Esophagus squamous epithelium (tissue), 5 donors: ENCODE data around the gene SFMBT1. TPM values are rescaled to one million over a fixed set of nuclear protein-coding genes. Genes with fewer than 3 reads are reported as not detected.

Experiments used
- DNase-seq: peaks from one replicate; lab custom pipeline; 2025; lab: John Stamatoyannopoulos, UW
- H3K27ac ChIP-seq, 4 donors: fragments of 200-600 bp; sonication (generic); one replicate each; pipeline ENCODE4 v1.5.1; 2016 to 2019; ENCODE audit warnings: mild to moderate bottlenecking in 1 of 4
- H3K27me3 ChIP-seq, 4 donors: fragments of 200-600 bp; sonication (generic); 1 replicate in 3 of 4; 2 replicates in 1 of 4; pipeline versions ENCODE4 v1.5.1 to v1.6.0; 2017 to 2021; ENCODE audit warnings: antibody characterized with exemption in 1 of 4
- H3K36me3 ChIP-seq, 3 donors: fragments of 200-600 bp; sonication (generic); one replicate each; pipeline ENCODE4 v1.5.1; 2016 to 2019
- H3K4me1 ChIP-seq, 3 donors: fragments of 200-600 bp; sonication (generic); one replicate each; pipeline ENCODE4 v1.5.1; 2017 to 2019
- H3K4me3 ChIP-seq, 4 donors: fragments of 200-600 bp; sonication (generic); 1 replicate in 3 of 4; 2 replicates in 1 of 4; pipeline ENCODE4 v1.5.1; 2016 to 2019; ENCODE audit warnings: mild to moderate bottlenecking in 2 of 4, moderate library complexity in 1 of 4
- H3K9me3 ChIP-seq, 3 donors: fragments of 200-600 bp; sonication (generic); one replicate each; pipeline ENCODE4 v1.5.1; 2016 to 2019
- POLR2A ChIP-seq, 4 donors: fragments of 450-650 bp; IDR thresholded peaks; one replicate each; pipeline ENCODE4 v1.6.1; 2017; ENCODE audit warnings: antibody characterized with exemption in 4 of 4, mild to moderate bottlenecking in 4 of 4, moderate library complexity in 3 of 4
- WGBS, 2 donors: methylation state at CpG; one replicate each; pipeline ENCODE4 v1.1.5; 2018; 5-methylcytosine and 5-hydroxymethylcytosine counted together
- intact Hi-C: fragments of 100-400 bp; cut with DNase I; formaldehyde crosslinking; loops from one replicate; pipeline ENCODE4 v1.15.0; 2022
- total RNA-seq, 4 donors: library from RNA; depleted of rRNA; stranded (reverse); fragments of >200 nt; gene quantifications; one replicate each; pipeline ENCODE4 v1.1.0, GENCODE V29; 2016
- TF ChIP-seq, protein P1 (sequence below), 6 experiments: fragments of 450-650 bp in 4 of 6; fragments of 200-600 bp in 2 of 6; sonication (generic) in 2 of 6; IDR thresholded peaks; one replicate each; pipeline ENCODE4 v1.5.1; 2016 to 2019; ENCODE audit warnings: antibody characterized with exemption in 6 of 6, mild to moderate bottlenecking in 4 of 6, moderate library complexity in 4 of 6
- donor health status: DM: yes; HTN: yes; CAD: no.

Gene SFMBT1
- total RNA-seq, 4 donors from 2014 or later = 6.6 to 26.7 (median 9.4) TPM

DNA sequence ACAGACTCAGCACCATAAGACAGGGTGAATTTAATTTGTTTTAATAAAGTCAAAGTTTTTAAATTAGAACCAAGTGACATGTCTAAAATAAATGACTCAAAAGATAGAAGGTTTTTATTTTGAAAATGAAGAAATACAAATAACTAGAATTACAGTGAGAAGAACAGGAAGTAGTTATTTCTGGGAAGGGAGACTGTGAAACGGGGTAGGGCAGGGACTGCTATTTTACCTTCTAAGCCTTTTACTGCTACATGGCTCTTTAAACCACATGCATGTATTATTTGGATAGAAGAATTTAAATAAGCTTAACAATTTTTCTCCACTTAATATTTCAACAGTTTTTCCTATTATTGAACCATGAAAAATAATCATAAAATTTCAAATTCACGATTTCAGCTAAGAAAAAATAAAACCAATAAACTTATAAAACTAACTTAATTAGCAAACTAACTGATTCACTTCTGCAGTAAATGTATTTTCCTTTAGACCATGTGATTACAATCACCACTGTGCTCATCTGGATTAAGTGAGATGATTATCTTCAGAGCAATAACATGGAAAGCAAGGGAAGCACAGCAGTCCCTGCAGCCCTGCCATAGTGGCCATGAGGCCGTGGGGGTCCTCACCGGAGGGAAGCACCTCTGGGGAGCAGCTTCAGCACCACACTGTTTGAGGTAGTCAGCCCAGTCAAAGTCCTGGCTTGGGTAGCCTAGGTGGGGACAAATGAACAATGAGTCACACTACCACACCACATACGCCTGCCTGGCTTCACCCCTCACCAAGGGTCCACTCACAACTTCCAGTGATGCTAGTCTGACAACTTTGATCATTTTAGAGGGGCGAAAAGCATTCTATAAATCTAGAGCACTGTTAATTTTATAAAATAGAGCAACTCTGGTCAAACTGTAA is 120.2 kb downstream of the SFMBT1 start:
- Histone ChIP-seq H3K9me3 (no peaks in the 10 kb centered on the region), H3K4me3 (no peak overlapping the region), H3K36me3 (peaks cover 0 to 84% (median 0%) of the 10 kb centered on the region in 3 donors), H3K4me1 (no peaks in the 10 kb centered on the region), H3K27ac (no peak overlapping the region), H3K27me3 (no peaks in the 10 kb centered on the region)
- no peak for TF ChIP-seq POLR2A (IDR thresholded peaks at IDR 0.05)
- TF ChIP-seq, protein P1, sequence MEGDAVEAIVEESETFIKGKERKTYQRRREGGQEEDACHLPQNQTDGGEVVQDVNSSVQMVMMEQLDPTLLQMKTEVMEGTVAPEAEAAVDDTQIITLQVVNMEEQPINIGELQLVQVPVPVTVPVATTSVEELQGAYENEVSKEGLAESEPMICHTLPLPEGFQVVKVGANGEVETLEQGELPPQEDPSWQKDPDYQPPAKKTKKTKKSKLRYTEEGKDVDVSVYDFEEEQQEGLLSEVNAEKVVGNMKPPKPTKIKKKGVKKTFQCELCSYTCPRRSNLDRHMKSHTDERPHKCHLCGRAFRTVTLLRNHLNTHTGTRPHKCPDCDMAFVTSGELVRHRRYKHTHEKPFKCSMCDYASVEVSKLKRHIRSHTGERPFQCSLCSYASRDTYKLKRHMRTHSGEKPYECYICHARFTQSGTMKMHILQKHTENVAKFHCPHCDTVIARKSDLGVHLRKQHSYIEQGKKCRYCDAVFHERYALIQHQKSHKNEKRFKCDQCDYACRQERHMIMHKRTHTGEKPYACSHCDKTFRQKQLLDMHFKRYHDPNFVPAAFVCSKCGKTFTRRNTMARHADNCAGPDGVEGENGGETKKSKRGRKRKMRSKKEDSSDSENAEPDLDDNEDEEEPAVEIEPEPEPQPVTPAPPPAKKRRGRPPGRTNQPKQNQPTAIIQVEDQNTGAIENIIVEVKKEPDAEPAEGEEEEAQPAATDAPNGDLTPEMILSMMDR (IDR thresholded peaks at IDR 0.05) = no peak
- WGBS, 2 donors = 66 to 77% methylated on average over 6 of the region's 6 CpGs
- intact Hi-C loops = no loop called here
- DNase-seq = no peak

DNA sequence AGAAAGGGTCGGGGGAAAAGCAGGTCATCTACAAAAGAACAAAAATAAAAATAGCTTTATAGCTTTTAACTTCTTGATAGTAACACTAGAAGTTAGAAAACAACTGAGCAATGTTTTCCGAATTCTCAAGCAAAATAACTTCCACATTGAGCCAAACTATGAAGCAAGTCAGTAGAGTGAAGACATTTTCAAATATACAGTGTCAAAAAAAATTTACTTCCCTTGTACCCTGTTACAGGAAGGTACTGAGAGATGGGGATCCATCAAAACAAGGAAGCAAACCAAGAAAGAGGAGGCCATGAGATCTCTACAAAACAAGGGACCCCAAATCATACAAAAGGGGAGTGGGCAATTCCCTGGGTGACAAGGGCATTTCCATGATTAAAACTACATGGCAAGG is 121.9 kb downstream of the SFMBT1 start:
- WGBS, 2 donors = 87 to 89% methylated on average over 2 of the region's 2 CpGs
- H3K4me3 ChIP-seq = no peak overlapping the region
- TF ChIP-seq, protein P1 (IDR thresholded peaks at IDR 0.05) = no peak
- TF ChIP-seq POLR2A (IDR thresholded peaks at IDR 0.05) = no peak
- DNase-seq = no peak
- no peak overlapping the region for H3K27ac ChIP-seq
- intact Hi-C loops = no loop called here
- H3K4me1 ChIP-seq = no peaks in the 10 kb centered on the region
- H3K27me3 ChIP-seq = no peaks in the 10 kb centered on the region
- no peaks in the 10 kb centered on the region for H3K9me3 ChIP-seq
- H3K36me3 ChIP-seq = peaks cover 0 to 86% (median 0%) of the 10 kb centered on the region in 3 donors

DNA sequence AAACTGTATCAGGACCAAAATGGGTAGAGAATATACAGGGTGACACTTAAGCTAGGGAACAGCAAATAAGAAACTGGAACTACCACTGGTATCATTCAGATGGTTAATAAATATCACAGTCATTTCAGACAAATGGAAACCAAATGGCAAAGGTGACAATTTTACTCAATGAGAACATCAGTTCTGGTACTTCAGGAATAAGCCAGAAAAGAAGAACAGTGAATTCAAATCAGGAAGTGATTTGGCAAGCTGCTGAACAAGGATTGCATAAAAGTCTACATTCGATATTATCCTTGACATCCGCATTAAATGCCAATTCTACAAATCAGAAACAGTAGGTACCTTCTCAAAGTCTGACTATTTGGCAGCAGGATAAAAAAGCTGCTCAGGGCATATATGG is 125.0 kb downstream of the SFMBT1 start:
- Histone ChIP-seq H3K36me3 (peaks cover 0 to 86% (median 0%) of the 10 kb centered on the region in 3 donors), H3K4me1 (no peaks in the 10 kb centered on the region), H3K4me3 (no peak overlapping the region), H3K27ac (no peak overlapping the region), H3K9me3 (no peaks in the 10 kb centered on the region), H3K27me3 (no peaks in the 10 kb centered on the region)
- DNase-seq = no peak
- 79 to 86% methylated on average over 2 of the region's 2 CpGs for WGBS, 2 donors
- intact Hi-C loops = no loop called here
- TF ChIP-seq, protein P1 (IDR thresholded peaks at IDR 0.05) = no peak
- no peak for TF ChIP-seq POLR2A (IDR thresholded peaks at IDR 0.05)

DNA sequence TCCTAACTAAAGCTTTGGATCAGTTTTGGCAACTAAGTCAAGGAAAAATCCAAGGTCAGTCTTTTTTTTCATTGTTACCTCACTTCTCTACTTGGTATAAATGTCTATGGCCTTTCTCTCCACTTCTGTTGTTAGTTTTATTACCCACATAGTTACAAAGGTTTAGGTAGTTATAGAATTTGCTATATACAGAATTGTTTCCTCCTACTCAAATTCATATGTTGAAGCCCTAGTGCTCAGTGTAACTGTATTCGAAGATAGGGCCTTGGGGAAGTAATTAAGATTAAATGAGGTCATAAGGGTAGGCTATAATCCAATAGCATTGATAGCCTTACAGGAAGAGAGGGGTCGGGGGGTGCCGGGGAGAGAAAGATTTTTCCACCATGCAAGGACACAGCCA is 128.8 kb downstream of the SFMBT1 start:
- no peak overlapping the region for H3K27ac ChIP-seq
- intact Hi-C loops = no loop called here
- TF ChIP-seq, protein P1 (IDR thresholded peaks at IDR 0.05) = no peak
- no peak for TF ChIP-seq POLR2A (IDR thresholded peaks at IDR 0.05)
- WGBS, 2 donors = 89 to 93% methylated on average over 3 of the region's 3 CpGs
- peaks cover 0 to 92% (median 0%) of the 10 kb centered on the region in 3 donors for H3K36me3 ChIP-seq
- no peaks in the 10 kb centered on the region for H3K4me1 ChIP-seq
- no peaks in the 10 kb centered on the region for H3K9me3 ChIP-seq
- DNase-seq = no peak
- H3K4me3 ChIP-seq = no peak overlapping the region
- no peaks in the 10 kb centered on the region for H3K27me3 ChIP-seq

DNA sequence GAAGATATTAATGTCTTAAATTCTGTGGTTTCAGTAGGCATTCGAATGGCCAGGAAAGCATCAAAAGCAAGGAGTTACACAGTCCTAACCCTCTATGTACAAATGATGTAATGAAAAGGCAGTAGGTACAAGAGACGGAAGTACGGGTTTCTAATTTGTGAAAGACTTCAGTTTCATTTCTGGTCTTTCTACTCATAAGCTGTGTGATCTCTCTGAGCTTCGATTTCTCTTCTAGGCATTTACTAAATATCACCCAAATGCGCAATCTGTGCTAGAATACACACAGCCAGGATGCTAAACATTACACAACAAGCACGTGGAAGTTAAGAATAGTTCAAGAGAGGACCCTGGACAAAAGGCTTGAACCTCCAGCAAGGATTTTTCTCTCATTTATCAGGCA is 130.6 kb downstream of the SFMBT1 start:
- Histone ChIP-seq H3K4me3 (no peak overlapping the region), H3K27me3 (no peaks in the 10 kb centered on the region), H3K4me1 (no peaks in the 10 kb centered on the region), H3K27ac (no peak overlapping the region), H3K36me3 (peaks cover 0 to 92% (median 0%) of the 10 kb centered on the region in 3 donors), H3K9me3 (no peaks in the 10 kb centered on the region)
- TF ChIP-seq POLR2A (IDR thresholded peaks at IDR 0.05) = no peak
- TF ChIP-seq, protein P1 (IDR thresholded peaks at IDR 0.05) = no peak
- DNase-seq = no peak
- WGBS, 2 donors = 86 to 89% methylated on average over 6 of the region's 6 CpGs
- intact Hi-C loops = no loop called here
